ENCODE data around the gene CENPX. TPM values are rescaled to one million over a fixed set of nuclear protein-coding genes. Genes with fewer than 3 reads are reported as not detected.

Gene CENPX
- total and polyA plus RNA-seq, 2 of the 13 experiments (the other 11 are each of a cell fraction or from before 2014, with no cell fraction given): 92.7 to 170 TPM

DNA sequence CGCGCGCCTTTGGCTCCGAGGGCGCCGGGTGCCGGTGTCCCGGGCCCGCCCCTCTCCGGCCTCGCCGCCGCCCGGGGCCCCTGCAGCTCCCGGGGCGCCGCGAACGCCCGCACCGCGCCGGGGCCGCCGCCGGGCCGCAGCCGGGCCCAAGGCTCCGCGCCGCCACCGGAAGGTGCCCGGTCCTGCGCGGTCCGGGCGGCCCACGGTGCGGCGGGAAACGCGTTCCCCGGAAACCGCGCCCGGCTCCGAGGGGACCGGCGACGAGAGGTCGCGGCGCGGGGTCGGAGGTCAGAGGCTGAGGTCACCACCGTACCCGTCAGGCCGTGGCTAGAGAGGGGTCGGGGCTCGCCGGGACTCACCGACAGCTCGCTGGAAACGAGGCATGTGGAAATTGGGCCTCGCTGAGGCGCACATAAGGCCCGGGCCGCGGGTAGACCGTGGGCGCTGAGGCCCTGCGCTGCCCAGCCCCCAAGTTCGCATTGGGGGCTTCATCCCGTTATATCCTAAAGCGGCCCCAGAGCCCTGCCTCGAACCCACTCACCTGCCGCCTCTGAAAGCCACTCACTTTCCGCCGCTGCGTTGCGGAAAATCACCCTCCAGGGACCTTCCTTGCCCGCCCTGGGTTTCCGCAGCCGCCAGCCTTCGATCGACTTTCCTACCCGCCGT, 43.1 kb upstream of the CENPX start, which contains the start of gene DUS1L (continued):
- TF ChIP-seq ZNF367 (CRISPR knock-in tag; IDR thresholded peaks at IDR 0.05; ENCODE audit: borderline replicate concordance): 0 out of 2 replicates have a peak, but pooled peaks have one; percentile 53
- peak; percentile 87; the same call in 1 of the 2 replicates for TF ChIP-seq NFKBIZ (CRISPR knock-in tag; IDR thresholded peaks at IDR 0.05)
- TF ChIP-seq DNMT1 (CRISPR knock-in tag; IDR thresholded peaks at IDR 0.05): peak; percentile 97
- TF ChIP-seq PAF1 (CRISPR knock-in tag; IDR thresholded peaks at IDR 0.05): no peak
- TF ChIP-seq, protein P1, sequence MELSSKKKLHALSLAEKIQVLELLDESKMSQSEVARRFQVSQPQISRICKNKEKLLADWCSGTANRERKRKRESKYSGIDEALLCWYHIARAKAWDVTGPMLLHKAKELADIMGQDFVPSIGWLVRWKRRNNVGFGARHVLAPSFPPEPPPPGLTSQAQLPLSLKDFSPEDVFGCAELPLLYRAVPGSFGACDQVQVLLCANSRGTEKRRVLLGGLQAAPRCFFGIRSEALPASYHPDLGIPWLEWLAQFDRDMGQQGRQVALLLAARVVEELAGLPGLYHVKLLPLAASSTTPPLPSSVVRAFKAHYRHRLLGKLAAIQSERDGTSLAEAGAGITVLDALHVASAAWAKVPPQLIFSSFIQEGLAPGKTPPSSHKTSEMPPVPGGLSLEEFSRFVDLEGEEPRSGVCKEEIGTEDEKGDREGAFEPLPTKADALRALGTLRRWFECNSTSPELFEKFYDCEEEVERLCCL (CRISPR knock-in tag; IDR thresholded peaks at IDR 0.05; ENCODE audit: borderline replicate concordance): no peak
- TF ChIP-seq DNMT3B (CRISPR knock-in tag; conservative IDR thresholded peaks at IDR 0.05): no peak
- TF ChIP-seq, protein P2, sequence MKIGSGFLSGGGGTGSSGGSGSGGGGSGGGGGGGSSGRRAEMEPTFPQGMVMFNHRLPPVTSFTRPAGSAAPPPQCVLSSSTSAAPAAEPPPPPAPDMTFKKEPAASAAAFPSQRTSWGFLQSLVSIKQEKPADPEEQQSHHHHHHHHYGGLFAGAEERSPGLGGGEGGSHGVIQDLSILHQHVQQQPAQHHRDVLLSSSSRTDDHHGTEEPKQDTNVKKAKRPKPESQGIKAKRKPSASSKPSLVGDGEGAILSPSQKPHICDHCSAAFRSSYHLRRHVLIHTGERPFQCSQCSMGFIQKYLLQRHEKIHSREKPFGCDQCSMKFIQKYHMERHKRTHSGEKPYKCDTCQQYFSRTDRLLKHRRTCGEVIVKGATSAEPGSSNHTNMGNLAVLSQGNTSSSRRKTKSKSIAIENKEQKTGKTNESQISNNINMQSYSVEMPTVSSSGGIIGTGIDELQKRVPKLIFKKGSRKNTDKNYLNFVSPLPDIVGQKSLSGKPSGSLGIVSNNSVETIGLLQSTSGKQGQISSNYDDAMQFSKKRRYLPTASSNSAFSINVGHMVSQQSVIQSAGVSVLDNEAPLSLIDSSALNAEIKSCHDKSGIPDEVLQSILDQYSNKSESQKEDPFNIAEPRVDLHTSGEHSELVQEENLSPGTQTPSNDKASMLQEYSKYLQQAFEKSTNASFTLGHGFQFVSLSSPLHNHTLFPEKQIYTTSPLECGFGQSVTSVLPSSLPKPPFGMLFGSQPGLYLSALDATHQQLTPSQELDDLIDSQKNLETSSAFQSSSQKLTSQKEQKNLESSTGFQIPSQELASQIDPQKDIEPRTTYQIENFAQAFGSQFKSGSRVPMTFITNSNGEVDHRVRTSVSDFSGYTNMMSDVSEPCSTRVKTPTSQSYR (CRISPR knock-in tag; IDR thresholded peaks at IDR 0.05; ENCODE audit: borderline replicate concordance): peak; percentile 75; the same call in 1 of the 2 replicates
- peak; percentile 42 for TF ChIP-seq HNF4A (CRISPR knock-in tag; IDR thresholded peaks at IDR 0.05)
- TF ChIP-seq FOXJ3 (CRISPR knock-in tag; IDR thresholded peaks at IDR 0.05; ENCODE audit: borderline replicate concordance): no peak
- TF ChIP-seq, protein P3, sequence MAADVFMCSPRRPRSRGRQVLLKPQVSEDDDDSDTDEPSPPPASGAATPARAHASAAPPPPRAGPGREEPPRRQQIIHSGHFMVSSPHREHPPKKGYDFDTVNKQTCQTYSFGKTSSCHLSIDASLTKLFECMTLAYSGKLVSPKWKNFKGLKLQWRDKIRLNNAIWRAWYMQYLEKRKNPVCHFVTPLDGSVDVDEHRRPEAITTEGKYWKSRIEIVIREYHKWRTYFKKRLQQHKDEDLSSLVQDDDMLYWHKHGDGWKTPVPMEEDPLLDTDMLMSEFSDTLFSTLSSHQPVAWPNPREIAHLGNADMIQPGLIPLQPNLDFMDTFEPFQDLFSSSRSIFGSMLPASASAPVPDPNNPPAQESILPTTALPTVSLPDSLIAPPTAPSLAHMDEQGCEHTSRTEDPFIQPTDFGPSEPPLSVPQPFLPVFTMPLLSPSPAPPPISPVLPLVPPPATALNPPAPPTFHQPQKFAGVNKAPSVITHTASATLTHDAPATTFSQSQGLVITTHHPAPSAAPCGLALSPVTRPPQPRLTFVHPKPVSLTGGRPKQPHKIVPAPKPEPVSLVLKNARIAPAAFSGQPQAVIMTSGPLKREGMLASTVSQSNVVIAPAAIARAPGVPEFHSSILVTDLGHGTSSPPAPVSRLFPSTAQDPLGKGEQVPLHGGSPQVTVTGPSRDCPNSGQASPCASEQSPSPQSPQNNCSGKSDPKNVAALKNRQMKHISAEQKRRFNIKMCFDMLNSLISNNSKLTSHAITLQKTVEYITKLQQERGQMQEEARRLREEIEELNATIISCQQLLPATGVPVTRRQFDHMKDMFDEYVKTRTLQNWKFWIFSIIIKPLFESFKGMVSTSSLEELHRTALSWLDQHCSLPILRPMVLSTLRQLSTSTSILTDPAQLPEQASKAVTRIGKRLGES (CRISPR knock-in tag; IDR thresholded peaks at IDR 0.05; ENCODE audit: borderline replicate concordance): no peak
- peak; percentile 98 for TF ChIP-seq NR2C2 (CRISPR knock-in tag; IDR thresholded peaks at IDR 0.05; ENCODE audit: borderline replicate concordance)
- TF ChIP-seq, protein P4, sequence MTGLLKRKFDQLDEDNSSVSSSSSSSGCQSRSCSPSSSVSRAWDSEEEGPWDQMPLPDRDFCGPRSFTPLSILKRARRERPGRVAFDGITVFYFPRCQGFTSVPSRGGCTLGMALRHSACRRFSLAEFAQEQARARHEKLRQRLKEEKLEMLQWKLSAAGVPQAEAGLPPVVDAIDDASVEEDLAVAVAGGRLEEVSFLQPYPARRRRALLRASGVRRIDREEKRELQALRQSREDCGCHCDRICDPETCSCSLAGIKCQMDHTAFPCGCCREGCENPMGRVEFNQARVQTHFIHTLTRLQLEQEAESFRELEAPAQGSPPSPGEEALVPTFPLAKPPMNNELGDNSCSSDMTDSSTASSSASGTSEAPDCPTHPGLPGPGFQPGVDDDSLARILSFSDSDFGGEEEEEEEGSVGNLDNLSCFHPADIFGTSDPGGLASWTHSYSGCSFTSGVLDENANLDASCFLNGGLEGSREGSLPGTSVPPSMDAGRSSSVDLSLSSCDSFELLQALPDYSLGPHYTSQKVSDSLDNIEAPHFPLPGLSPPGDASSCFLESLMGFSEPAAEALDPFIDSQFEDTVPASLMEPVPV (CRISPR knock-in tag; IDR thresholded peaks at IDR 0.05): peak; percentile 88; the same call in 1 of the 2 replicates
- peak; percentile 52; the same call in 1 of the 2 replicates for TF ChIP-seq ZNF225 (CRISPR knock-in tag; IDR thresholded peaks at IDR 0.05)
- TF ChIP-seq, protein P5, sequence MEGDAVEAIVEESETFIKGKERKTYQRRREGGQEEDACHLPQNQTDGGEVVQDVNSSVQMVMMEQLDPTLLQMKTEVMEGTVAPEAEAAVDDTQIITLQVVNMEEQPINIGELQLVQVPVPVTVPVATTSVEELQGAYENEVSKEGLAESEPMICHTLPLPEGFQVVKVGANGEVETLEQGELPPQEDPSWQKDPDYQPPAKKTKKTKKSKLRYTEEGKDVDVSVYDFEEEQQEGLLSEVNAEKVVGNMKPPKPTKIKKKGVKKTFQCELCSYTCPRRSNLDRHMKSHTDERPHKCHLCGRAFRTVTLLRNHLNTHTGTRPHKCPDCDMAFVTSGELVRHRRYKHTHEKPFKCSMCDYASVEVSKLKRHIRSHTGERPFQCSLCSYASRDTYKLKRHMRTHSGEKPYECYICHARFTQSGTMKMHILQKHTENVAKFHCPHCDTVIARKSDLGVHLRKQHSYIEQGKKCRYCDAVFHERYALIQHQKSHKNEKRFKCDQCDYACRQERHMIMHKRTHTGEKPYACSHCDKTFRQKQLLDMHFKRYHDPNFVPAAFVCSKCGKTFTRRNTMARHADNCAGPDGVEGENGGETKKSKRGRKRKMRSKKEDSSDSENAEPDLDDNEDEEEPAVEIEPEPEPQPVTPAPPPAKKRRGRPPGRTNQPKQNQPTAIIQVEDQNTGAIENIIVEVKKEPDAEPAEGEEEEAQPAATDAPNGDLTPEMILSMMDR (CRISPR knock-in tag; IDR thresholded peaks at IDR 0.05): peak; percentile 42
- peak; percentile 55; the same call in 1 of the 2 replicates for TF ChIP-seq ZNF550 (CRISPR knock-in tag; IDR thresholded peaks at IDR 0.05; ENCODE audit: borderline replicate concordance)

Measured in HepG2 (cell line).